Measurements from ENCODE around the gene CARNS1.
"Not testable (repeated sequence)": the region's sequence is repeated elsewhere in the genome, so short reads cannot be mapped to it uniquely, and the experiment has no call there.

Gene CARNS1

DNA sequence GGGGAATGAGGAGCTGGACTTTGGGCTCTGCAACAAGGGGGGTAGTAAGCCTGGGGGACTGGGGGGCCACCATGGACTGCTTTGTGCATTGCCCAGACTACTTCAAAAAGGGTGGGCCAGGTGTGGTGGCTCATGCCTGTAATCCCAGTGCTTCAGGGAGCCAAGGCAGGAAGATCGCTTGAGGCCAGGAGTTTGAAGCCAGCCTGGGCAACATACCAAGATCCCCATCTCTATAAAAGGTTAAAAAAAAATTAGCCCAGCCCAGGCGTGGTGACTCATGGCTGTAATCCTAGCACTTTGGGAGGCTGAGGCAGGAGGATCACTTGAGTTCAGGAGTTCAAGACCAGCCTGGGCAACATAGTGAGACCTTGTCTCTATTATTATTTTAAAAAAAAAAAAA, 50.1 kb downstream of the CARNS1 start:
- not testable (repeated sequence) for DNase-seq (ENCODE audit: low read depth)

DNA sequence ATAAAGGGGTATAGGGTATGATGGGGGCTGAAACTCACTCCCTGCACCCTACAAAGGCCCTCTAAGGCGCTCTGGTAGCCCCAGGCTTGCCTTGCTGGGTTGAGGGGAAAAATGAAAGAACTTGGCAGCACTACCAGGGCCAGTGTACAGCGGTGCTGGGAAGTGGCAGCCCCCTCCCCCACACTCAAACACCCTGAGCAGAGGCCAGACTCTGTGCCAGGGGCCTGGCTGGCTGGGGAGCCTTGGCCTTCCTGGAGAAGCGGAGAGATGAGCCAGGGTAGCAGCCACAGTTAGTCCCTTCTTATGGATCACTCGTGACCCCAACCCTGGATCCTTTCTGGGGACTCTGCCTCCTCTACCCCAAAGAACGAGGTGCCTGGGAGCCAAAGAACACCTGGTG, 50.9 kb downstream of the CARNS1 start:
- DNase-seq (ENCODE audit: low read depth): no peak

DNA sequence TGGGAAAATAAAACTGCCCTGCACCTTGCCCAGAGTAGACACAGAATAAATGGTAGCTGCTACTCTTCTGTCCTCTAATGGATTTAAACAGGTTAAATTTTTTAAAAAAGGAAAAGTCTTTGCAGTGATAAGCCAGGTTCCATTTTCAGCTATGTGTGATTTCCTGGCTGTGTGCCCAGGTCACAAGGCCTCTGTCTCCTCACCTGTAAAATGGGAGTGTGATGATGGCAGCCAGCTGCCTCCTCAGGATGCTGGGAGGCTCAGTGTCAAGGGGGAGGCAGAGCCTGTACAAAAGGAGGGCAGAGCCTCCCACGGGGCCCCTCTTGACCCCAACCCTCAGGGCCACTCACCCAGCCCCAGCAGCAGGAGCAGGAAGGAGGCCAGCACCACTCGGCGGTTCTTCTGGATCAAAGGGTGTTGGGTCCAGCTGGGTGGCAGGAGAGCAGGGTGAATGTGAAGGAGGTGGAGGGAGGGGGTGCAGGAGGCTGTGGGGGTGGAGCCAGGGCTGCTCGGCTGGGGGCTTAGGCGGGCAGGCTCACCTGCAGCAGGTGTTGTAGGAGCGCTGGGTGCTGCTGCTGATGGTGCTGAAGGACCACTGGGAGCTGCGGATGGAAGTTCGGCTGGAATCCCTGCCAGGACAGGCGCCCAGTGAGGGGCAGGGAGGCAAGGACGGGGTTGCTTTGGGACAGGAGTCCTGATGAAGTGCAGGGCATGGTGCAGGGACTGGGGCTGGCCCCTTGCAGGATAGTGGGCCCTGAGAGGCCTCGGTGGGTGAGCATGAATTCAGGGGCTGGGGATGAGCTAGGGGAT, 51.7 kb downstream of the CARNS1 start:
- no peak for DNase-seq (ENCODE audit: low read depth)

DNA sequence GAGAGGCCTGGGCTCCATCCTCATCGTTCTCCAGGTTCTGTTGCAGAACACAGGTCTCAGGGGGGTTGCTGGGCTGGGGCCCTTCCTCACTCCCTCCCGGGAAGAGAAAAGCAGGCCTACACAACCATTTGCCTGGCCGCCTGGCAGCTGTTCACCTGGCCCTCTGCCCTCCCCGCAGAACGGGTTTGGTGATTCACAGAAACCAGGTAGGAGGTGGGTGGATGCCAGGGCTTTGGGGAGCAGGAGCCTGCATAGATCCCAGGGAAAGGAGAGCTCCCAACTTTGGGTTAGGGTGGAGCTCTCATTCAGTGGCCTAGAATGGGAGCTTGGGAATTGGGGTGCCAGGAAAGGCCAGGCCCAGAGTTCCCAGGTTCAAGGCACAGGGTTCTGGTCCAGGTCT, 52.6 kb downstream of the CARNS1 start:
- no peak for DNase-seq (ENCODE audit: low read depth)

DNA sequence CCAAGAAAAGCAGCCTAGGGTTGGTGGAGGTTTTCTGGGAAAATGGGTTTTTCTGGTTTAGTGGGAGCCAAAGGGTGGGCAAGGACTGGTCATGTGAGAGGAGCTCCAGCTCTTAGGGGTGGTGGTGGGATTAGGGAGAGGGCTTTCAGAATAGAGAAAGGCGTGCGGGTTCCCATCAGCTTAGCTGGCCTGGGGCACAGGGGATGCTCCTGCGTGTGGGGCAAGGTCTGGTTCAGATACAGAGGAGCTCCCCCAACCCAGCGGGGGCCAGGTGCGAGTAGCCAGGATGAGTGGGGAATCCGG, 52.9 kb downstream of the CARNS1 start:
- no peak for DNase-seq (ENCODE audit: low read depth)

DNA sequence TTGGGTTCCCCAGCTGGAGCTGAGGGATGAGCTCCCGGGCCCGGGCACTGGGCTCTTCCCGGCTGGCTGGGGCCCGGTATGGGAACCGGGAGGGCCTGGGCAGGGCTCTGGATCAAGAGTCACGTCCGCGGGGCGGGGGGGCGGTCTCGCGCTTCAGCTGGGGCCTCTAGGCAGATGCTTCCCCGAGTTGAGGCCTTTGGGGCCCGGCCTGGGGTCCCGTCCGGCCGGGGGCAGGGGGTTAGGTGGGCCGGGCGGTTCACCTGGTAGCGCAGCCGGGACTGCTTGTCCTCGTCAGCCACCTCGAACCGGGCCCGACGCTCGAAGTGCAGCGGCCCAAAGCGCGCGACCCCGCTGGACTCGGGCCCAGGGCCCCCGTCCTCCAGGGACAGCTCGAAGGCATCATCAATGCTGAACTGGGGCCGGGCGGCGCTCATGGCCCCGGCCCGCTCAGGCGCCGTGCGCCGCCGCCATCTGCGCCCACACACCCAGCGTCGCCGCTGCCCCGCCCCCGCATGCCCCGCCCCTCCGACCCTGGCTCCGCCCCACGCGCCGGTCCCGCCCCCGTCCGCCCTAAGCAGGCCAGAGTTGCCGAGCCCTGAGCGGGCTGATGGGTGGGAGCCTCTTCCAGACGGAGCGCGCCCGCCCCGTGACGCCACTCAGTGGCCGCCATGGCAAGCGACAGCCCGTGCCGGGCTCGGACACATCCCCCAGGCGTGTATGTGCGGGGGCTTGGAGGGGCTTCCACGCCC, 53.5 kb downstream of the CARNS1 start, which contains the start of gene TMEM134:
Gene TMEM134, minus strand, starts transcription at position 493 of the 749 bp plus-strand sequence. Its CDS starts 59 bp downstream, at position 434.
- peak; percentile 44 for DNase-seq (ENCODE audit: low read depth)

DNA sequence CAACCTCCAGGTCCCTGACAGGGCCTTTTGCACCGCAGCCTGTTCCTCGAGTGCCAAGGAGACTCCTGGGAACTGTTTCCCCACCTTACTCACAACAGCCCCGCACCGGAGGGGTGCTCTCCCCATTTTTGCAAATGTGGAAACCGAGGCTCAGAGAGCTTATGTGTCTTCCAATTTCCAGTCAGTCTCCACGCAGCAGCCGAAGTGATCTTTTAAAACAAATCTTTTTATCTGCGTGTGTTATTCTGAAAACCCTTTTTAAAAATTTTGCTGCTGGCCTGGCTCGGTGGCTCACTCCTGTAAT, 54.0 kb downstream of the CARNS1 start:
- no peak for DNase-seq (ENCODE audit: low read depth)

DNA sequence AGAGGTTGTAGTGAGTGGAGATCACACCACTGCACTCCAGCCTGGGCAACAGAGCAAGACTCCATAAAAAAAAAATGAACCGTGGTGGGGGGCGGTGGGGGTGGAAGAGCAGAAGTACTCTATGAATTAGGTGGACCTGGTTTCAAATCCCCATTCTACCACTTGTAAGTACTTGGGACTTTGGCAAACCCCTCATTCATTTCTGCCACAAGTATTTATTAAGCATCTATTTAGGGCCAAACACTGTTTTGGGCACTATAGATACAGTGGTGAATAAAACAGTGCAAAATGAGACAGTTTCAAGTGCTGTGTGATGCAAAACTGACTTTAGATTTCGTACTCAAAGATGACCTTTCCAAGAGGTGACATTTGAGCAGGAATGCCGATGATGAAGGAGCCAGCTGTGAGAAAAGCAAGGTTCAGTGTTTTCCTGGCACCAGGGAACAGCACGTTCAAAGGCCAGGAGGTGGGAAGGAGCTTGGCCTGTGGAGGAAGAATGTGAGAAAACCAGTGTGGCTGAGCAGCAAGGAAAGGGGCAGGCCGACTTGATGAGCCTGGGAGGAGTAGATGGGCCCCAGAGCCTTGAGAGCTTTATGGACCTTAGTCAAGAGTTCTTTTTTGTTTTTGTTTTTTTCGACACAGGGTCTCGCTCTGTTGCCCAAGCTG, 55.0 kb downstream of the CARNS1 start:
- no peak for DNase-seq (ENCODE audit: low read depth)

DNA sequence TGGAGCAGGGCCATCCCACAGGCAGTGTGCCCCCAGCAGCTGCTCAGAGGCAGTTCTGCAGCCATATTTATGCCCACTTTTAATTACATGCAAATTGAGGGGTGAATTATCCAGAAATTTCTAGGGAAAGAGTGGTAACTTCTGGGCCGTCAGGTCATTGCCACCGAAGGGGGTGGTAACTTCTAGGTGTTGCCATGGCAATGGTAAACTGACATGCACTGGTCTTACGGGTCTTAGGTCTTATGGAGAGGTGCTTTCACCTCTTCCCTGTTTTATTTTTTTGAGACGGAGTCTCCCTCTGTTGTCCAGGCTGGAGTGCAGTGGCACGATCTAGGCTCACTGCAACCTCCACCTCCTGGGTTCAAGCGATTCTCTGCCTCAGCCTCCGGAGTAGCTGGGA, 57.4 kb downstream of the CARNS1 start:
- no peak for DNase-seq (ENCODE audit: low read depth)
